ENCODE measurements around the gene RUNX1.
"Not testable (repeated sequence)": the region's sequence is repeated elsewhere in the genome, so short reads cannot be mapped to it uniquely, and the experiment has no call there.

The RUNX1 gene

GRCh38 chr21:34966881-34967280 is 82.2 kb downstream of the RUNX1 start:
- not testable (repeated sequence) for DNase-seq

GRCh38 chr21:34965200-34966174 is 83.6 kb downstream of the RUNX1 start:
- no peak for DNase-seq

GRCh38 chr21:34962586-34963222 is 86.4 kb downstream of the RUNX1 start:
- DNase-seq, result no peak

GRCh38 chr21:34962136-34962535 is 87.0 kb downstream of the RUNX1 start:
- DNase-seq, result no peak

GRCh38 chr21:34960687-34961086 is 88.4 kb downstream of the RUNX1 start:
- no peak for DNase-seq

GRCh38 chr21:34959607-34960006 is 89.5 kb downstream of the RUNX1 start:
- DNase-seq, result no peak

- DNase-seq, result no peak
These were observed 91.1 kb downstream of the RUNX1 start for GRCh38 chr21:34958040-34958439.

GRCh38 chr21:34956416-34957316 is 92.4 kb downstream of the RUNX1 start:
- DNase-seq, result no peak

GRCh38 chr21:34953950-34954349 is 95.2 kb downstream of the RUNX1 start:
- DNase-seq, result no peak

- no peak for DNase-seq
These were observed 96.4 kb downstream of the RUNX1 start for GRCh38 chr21:34952701-34953100.

- DNase-seq, result not testable (repeated sequence)
These were observed 97.2 kb downstream of the RUNX1 start for GRCh38 chr21:34951868-34952267.

- DNase-seq, result no peak
These were observed 98.1 kb downstream of the RUNX1 start for GRCh38 chr21:34950980-34951379.

- DNase-seq, result no peak
These were observed 99.6 kb downstream of the RUNX1 start for GRCh38 chr21:34949499-34949898.

GRCh38 chr21:34949030-34949429 is 100.1 kb downstream of the RUNX1 start:
- no peak for DNase-seq

- DNase-seq, result no peak
These were observed 100.9 kb downstream of the RUNX1 start for GRCh38 chr21:34948157-34948556.

GRCh38 chr21:34946916-34947534 is 102.1 kb downstream of the RUNX1 start:
- no peak for DNase-seq

GRCh38 chr21:34946385-34946840 is 102.7 kb downstream of the RUNX1 start:
- DNase-seq, result no peak

- no peak for DNase-seq
These were observed 103.8 kb downstream of the RUNX1 start for GRCh38 chr21:34945288-34945687.

- DNase-seq, result no peak
These were observed 104.9 kb downstream of the RUNX1 start for GRCh38 chr21:34944015-34944755.

GRCh38 chr21:34942911-34943310 is 106.2 kb downstream of the RUNX1 start:
- DNase-seq, result no peak

- no peak for DNase-seq
These were observed 107.9 kb downstream of the RUNX1 start for GRCh38 chr21:34941162-34941561.
